Adrenal gland (tissue), 12 donors: ENCODE results near the gene PPIP5K1. TPM values are rescaled to one million over a fixed set of nuclear protein-coding genes. Genes with fewer than 3 reads are reported as not detected.
A peak's percentile ranks its signal among the peaks of the same experiment; 100 is the strongest.

ENCODE experiments used
- DNase-seq, 7 donors: peaks; one replicate each; pipeline ENCODE4 v3.0.0-alpha.2; 2019 to 2020
- H3K27ac ChIP-seq, 5 donors: fragments of 200-600 bp; sonication (generic) in 4 of 5; 1 replicate in 3 of 5; 2 replicates in 2 of 5; pipeline versions ENCODE4 v1.5.1 to v1.8.0; 2016 to 2020; ENCODE audit warnings: mild to moderate bottlenecking in 1 of 5
- H3K27me3 ChIP-seq: fragments of 200-600 bp; 2 replicates; pipeline ENCODE4 v1.8.0; 2021
- H3K36me3 ChIP-seq, 2 donors: fragments of 200-600 bp; replicated peaks in 1 of 2; 1 replicate in 1 of 2; 2 replicates in 1 of 2; pipeline versions ENCODE4 v1.5.1 to v1.8.0; 2018 to 2022
- H3K4me1 ChIP-seq, 2 donors: fragments of 200-600 bp; replicated peaks in 1 of 2; 1 replicate in 1 of 2; 2 replicates in 1 of 2; pipeline versions ENCODE4 v1.5.1 to v1.8.0; 2018 to 2021
- H3K4me3 ChIP-seq, 4 donors: fragments of 200-600 bp; sonication (generic) in 3 of 4; one replicate each; pipeline ENCODE4 v1.5.1; 2016 to 2018
- H3K9me3 ChIP-seq, 3 donors: fragments of 200-600 bp; sonication (generic) in 1 of 3; replicated peaks in 1 of 3; 1 replicate in 2 of 3; 2 replicates in 1 of 3; pipeline versions ENCODE4 v1.5.1 to v1.8.0; 2016 to 2021
- CTCF ChIP-seq, 6 experiments: fragments of 450-650 bp in 4 of 6; fragments of 200-600 bp in 2 of 6; sonication (generic) in 1 of 6; IDR thresholded peaks; 1 replicate in 5 of 6; 2 replicates in 1 of 6; pipeline versions ENCODE4 v1.5.1 to v1.8.0; 2016 to 2021; ENCODE audit warnings: antibody characterized with exemption in 6 of 6, mild to moderate bottlenecking in 2 of 6, moderate library complexity in 1 of 6
- POLR2A ChIP-seq, 2 donors: fragments of 450-650 bp; IDR thresholded peaks; one replicate each; pipeline ENCODE4 v1.6.1; 2017; ENCODE audit warnings: antibody characterized with exemption in 2 of 2, mild to moderate bottlenecking in 2 of 2, moderate library complexity in 1 of 2
- WGBS, 4 donors: extraction: QIAGEN DNeasy Blood & Tissue Kit in 2 of 4; methylation state at CpG; one replicate each; pipeline versions ENCODE4 v1.1.5 to v1.1.7; 2013 to 2017; 5-methylcytosine and 5-hydroxymethylcytosine counted together
- intact Hi-C, 2 donors: fragments of 100-400 bp; cut with DNase I; formaldehyde crosslinking; loops; one replicate each; pipeline versions ENCODE4 v1.14.1 to v1.15.0; 2022 to 2023
- polyA plus RNA-seq, 3 donors: library from polyadenylated mRNA; stranded (reverse); fragments of 200-250 nt in 2 of 3; fragments of 350-450 nt in 1 of 3; fragmentation: Illumina TruSeq in 1 of 3; extraction: RNeasy Lipid Tissue Mini Kit (QIAGEN cat#74804) in 1 of 3; gene quantifications; one replicate each; pipeline ENCODE4 v1.2.3, GENCODE V29; 2013 to 2014
- total RNA-seq, 9 donors: library from RNA; depleted of rRNA in 4 of 9; stranded (reverse); fragments of >200 nt in 4 of 9; fragments of 120-200 nt in 1 of 9; fragmentation: NEBNext Ultra II Directional in 1 of 9; extraction: Animal tissue kit (Norgen Biotek cat#: 25700) in 1 of 9; gene quantifications; one replicate each; pipeline versions ENCODE4 v1.1.0 to v1.2.4, GENCODE V29; 2013 to 2023
- donor health status: healthy with polysubstance abuse.
- donor health status: Bipolar disorder and iron deficiency.
- donor health status: DM: yes; HTN: yes; CAD: no.
- donor health status: DM: no; HTN: no; CAD: no.
- donor health status: DM: no; HTN: no; CAD: no.
- donor health status: DM: yes; HTN: yes; CAD: no.

Gene PPIP5K1
- total and polyA plus RNA-seq, 12 donors, result 15.4 to 63.8 (median 29.0) TPM

DNA sequence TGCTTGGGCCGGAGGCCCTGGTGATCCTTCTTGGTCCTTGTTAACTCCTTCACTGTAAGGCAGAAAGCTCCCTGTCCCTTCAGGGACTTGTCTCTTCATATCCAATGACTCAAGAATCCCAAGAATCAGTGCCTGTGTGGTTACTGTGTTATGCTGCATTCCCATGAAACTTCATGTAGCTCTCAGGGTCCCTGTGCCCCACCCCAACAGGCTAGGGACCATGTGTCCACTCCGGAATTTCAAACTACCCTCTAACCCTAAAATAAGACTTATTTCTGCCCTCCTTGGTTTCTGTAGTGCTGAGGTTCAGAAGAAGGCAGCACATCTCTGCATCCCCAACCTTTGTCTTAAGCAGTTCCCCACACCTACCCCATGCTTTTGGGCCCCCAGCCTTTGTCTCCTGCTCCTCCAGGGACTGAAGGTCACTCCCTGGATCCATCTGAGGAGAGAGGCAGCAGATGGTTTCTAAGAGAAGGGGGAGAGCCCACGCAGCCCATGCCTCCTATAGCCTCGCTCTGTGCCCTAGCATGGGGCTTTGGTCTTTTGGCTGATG is 73.1 kb downstream of the PPIP5K1 start:
- intact Hi-C loops, result loop anchor here in 1 of 2 donors (10.0 kb wide), 1 partner anchor 72 kb away; no protein-coding TSS in a partner anchor
- peaks cover 0 to 29% of the 10 kb centered on the region in 2 donors for H3K4me1 ChIP-seq
- no peak for TF ChIP-seq CTCF (IDR thresholded peaks at IDR 0.05)
- no peak for TF ChIP-seq POLR2A (IDR thresholded peaks at IDR 0.05)
- H3K27ac ChIP-seq, result peak overlapping the region in 2 of 5 donors; percentile 51 to 61
- peak in 2 of 7 donors; percentile 9 to 45 for DNase-seq
- 54 to 66% (median 59%) methylated on average over 4 of the region's 4 CpGs for WGBS, 4 donors
- H3K36me3 ChIP-seq, result peaks cover 0 to 11% of the 10 kb centered on the region in 2 donors
- H3K27me3 ChIP-seq, result no peaks in the 10 kb centered on the region
- peak overlapping the region in 1 of 4 donors; percentile 50 for H3K4me3 ChIP-seq
- H3K9me3 ChIP-seq, result no peaks in the 10 kb centered on the region

- no peaks in the 10 kb centered on the region for H3K27me3 ChIP-seq
- DNase-seq, result peak; percentile 40 to 85 (median 75)
- H3K27ac ChIP-seq, result peak overlapping the region in 2 of 5 donors; percentile 47 to 61
- TF ChIP-seq POLR2A (IDR thresholded peaks at IDR 0.05) (no peak), CTCF (IDR thresholded peaks at IDR 0.05) (no peak)
- H3K9me3 ChIP-seq, result no peaks in the 10 kb centered on the region
- peaks cover 0 to 4% of the 10 kb centered on the region in 2 donors for H3K36me3 ChIP-seq
- 27 to 41% (median 33%) methylated on average over 5 of the region's 5 CpGs for WGBS, 4 donors
- intact Hi-C loops, result loop anchor here in 1 of 2 donors (10.0 kb wide), 1 partner anchor 71 kb away; no protein-coding TSS in a partner anchor
- H3K4me1 ChIP-seq, result peaks cover 0 to 34% of the 10 kb centered on the region in 2 donors
- H3K4me3 ChIP-seq, result no peak overlapping the region
Observed at GRCh38 chr15:43516185-43516584, 73.8 kb downstream of the PPIP5K1 start.

- peak overlapping the region in 2 of 5 donors; percentile 47 to 61 for H3K27ac ChIP-seq
- no peaks in the 10 kb centered on the region for H3K27me3 ChIP-seq
- WGBS, 4 donors, result 46 to 55% (median 50%) methylated on average over 2 of the region's 2 CpGs
- H3K36me3 ChIP-seq, result no peaks in the 10 kb centered on the region
- DNase-seq, result peak in 2 of 7 donors; percentile 8 to 38
- no peak for TF ChIP-seq POLR2A (IDR thresholded peaks at IDR 0.05)
- no peak for TF ChIP-seq CTCF (IDR thresholded peaks at IDR 0.05)
- intact Hi-C loops, result loop anchor here in 1 of 2 donors (10.0 kb wide), 1 partner anchor 71 kb away; no protein-coding TSS in a partner anchor
- H3K4me1 ChIP-seq, result peaks cover 0 to 37% of the 10 kb centered on the region in 2 donors
- H3K9me3 ChIP-seq, result no peaks in the 10 kb centered on the region
- H3K4me3 ChIP-seq, result no peak overlapping the region
Observed at GRCh38 chr15:43515741-43516140, 74.3 kb downstream of the PPIP5K1 start.

DNA sequence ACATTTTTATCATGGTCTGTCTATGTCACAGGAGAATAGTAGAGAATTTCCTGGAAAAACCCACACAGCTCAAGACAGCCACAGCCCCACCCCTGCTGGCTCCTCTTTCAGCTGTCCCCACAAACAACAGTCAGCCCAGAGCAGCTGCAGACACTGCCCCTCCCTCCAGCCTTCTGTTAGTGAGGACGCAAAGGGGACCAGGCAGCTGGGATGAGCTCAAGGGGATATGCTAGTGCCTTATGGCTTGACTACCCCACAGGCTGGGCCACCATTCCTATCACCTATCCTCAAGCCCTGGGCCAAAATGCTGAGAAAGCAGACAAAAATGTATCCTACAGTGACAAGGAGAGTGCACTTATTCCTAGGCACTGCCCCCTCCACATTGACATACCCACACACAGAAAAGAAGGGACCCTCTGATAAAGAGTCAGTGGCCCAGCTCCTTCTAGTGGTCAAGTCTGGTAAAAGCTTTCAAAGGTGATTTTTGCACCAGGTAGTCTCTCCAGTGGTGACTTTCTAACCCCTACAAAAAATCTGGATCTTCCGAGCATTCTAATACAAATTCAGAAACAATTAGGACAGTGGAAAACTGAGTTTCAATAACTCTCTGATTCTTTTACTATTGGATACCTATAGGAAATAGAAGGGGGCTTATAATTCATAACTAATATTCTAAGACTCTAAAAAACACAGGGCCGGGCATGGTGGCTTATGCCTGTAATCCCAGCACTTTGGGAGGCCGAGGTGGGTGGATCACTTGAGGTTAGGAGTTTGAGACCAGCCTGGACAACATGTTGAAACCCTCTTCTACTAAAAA is 75.6 kb downstream of the PPIP5K1 start:
- WGBS, 4 donors, result 53 to 74% (median 56%) methylated on average over 3 to 4 of the region's 4 CpGs
- peaks cover 7 to 45% of the 10 kb centered on the region in 2 donors for H3K4me1 ChIP-seq

More for the DNA sequence above, 75.6 kb downstream of the PPIP5K1 start:
- Histone ChIP-seq H3K36me3 (no peaks in the 10 kb centered on the region), H3K9me3 (no peaks in the 10 kb centered on the region), H3K27me3 (no peaks in the 10 kb centered on the region), H3K4me3 (no peak overlapping the region), H3K27ac (no peak overlapping the region)
- TF ChIP-seq CTCF (IDR thresholded peaks at IDR 0.05) (peak; percentile 26 to 55 (median 42)), POLR2A (IDR thresholded peaks at IDR 0.05) (no peak)
- DNase-seq, result peak in 2 of 7 donors; percentile 34 to 48
- intact Hi-C loops, result loop anchor here (5.0 to 10.0 kb wide), 2 partner anchors 70 to 72 kb away; no protein-coding TSS in a partner anchor
